Measurements from ENCODE around the gene SGCD. TPM values are rescaled to one million over a fixed set of nuclear protein-coding genes. Genes with fewer than 3 reads are reported as not detected.

The SGCD gene
- polyA plus RNA-seq, 1 experiment = 17.0 TPM

GRCh38 chr5:156680831-156681230 lies 353.9 kb downstream of the SGCD start:
- no peaks in the 10 kb centered on the region for H3K27me3 ChIP-seq (ENCODE audit: control insufficient read depth, insufficient read depth, low read length)
- CTCF ChIA-PET = no interaction called here
- H3K36me3 ChIP-seq (ENCODE audit: control insufficient read depth, insufficient read depth, low read length) = no peaks in the 10 kb centered on the region
- no peak overlapping the region for H3K4me3 ChIP-seq (ENCODE audit: low read depth, low read length)
- no peak for TF ChIP-seq CTCF (IDR thresholded peaks at IDR 0.05; ENCODE audit: insufficient read depth, low read depth, low read length)
- POLR2A ChIA-PET = no interaction called here
- no peak for DNase-seq (ENCODE audit: low read depth)

- H3K4me3 ChIP-seq (ENCODE audit: low read depth, low read length) = no peak overlapping the region
- POLR2A ChIA-PET = no interaction called here
- H3K36me3 ChIP-seq (ENCODE audit: control insufficient read depth, insufficient read depth, low read length) = no peaks in the 10 kb centered on the region
- no peaks in the 10 kb centered on the region for H3K27me3 ChIP-seq (ENCODE audit: control insufficient read depth, insufficient read depth, low read length)
- TF ChIP-seq CTCF (IDR thresholded peaks at IDR 0.05; ENCODE audit: insufficient read depth, low read depth, low read length) = no peak
- no peak for DNase-seq (ENCODE audit: low read depth)
- CTCF ChIA-PET = interaction anchor here (1.0 kb wide), 1 partner anchor 9 kb away, joined by 3 read pairs; no protein-coding TSS in a partner anchor
Measured at GRCh38 chr5:156681265-156681664, 354.3 kb downstream of the SGCD start.

- H3K4me3 ChIP-seq (ENCODE audit: low read depth, low read length) = no peak overlapping the region
- no peak for TF ChIP-seq CTCF (IDR thresholded peaks at IDR 0.05; ENCODE audit: insufficient read depth, low read depth, low read length)
- ChIA-PET CTCF (no interaction called here), POLR2A (no interaction called here)
- H3K36me3 ChIP-seq (ENCODE audit: control insufficient read depth, insufficient read depth, low read length) = no peaks in the 10 kb centered on the region
- DNase-seq (ENCODE audit: low read depth) = no peak
- no peaks in the 10 kb centered on the region for H3K27me3 ChIP-seq (ENCODE audit: control insufficient read depth, insufficient read depth, low read length)
Measured at GRCh38 chr5:156682971-156683370, 356.0 kb downstream of the SGCD start.

GRCh38 chr5:156683509-156683908 lies 356.5 kb downstream of the SGCD start:
- CTCF ChIA-PET = no interaction called here
- Histone ChIP-seq H3K36me3 (ENCODE audit: control insufficient read depth, insufficient read depth, low read length) (no peaks in the 10 kb centered on the region), H3K4me3 (ENCODE audit: low read depth, low read length) (no peak overlapping the region), H3K27me3 (ENCODE audit: control insufficient read depth, insufficient read depth, low read length) (no peaks in the 10 kb centered on the region)
- POLR2A ChIA-PET = no interaction called here
- TF ChIP-seq CTCF (IDR thresholded peaks at IDR 0.05; ENCODE audit: insufficient read depth, low read depth, low read length) = no peak
- no peak for DNase-seq (ENCODE audit: low read depth)

- no peaks in the 10 kb centered on the region for H3K36me3 ChIP-seq (ENCODE audit: control insufficient read depth, insufficient read depth, low read length)
- no peak for TF ChIP-seq CTCF (IDR thresholded peaks at IDR 0.05; ENCODE audit: insufficient read depth, low read depth, low read length)
- POLR2A ChIA-PET = no interaction called here
- H3K4me3 ChIP-seq (ENCODE audit: low read depth, low read length) = no peak overlapping the region
- CTCF ChIA-PET = no interaction called here
- H3K27me3 ChIP-seq (ENCODE audit: control insufficient read depth, insufficient read depth, low read length) = no peaks in the 10 kb centered on the region
- no peak for DNase-seq (ENCODE audit: low read depth)
Measured at GRCh38 chr5:156684216-156684615, 357.3 kb downstream of the SGCD start.

Measured in BJ (cell line).